Renal cortical epithelial cell (primary cell): ENCODE results near the gene ISLR. TPM values are rescaled to one million over a fixed set of nuclear protein-coding genes. Genes with fewer than 3 reads are reported as not detected.

Experiments
- DNase-seq: peaks from one replicate; pipeline ENCODE4 v3.0.0-alpha.2; 2011; ENCODE audit warnings: low read depth
- total RNA-seq: library from RNA; depleted of rRNA; stranded (reverse); fragments of >200 nt; gene quantifications from 2 replicates; pipeline ENCODE4 v1.2.3, GENCODE V29; 2014

Gene ISLR
- total RNA-seq: 0.30 TPM in 1 of 2 replicates, not detected in the other

- DNase-seq: no peak
Measured at GRCh38 chr15:74173380-74174218, at the start of gene ISLR. TSS of gene ISLR (plus strand) at chr15:74173710. CDS start at chr15:74174859, 1,149 bp downstream.

- DNase-seq: no peak
Measured at GRCh38 chr15:74124196-74124595, 49.3 kb upstream of the ISLR start.

- DNase-seq: no peak
Measured at GRCh38 chr15:74124759-74125158, 48.8 kb upstream of the ISLR start.

GRCh38 chr15:74127255-74127953 lies 46.1 kb upstream of the ISLR start:
- DNase-seq: peak; percentile 25

- DNase-seq: no peak
Measured at GRCh38 chr15:74127954-74128784, 45.3 kb upstream of the ISLR start.

- DNase-seq: no peak
Measured at GRCh38 chr15:74128785-74129585, 44.5 kb upstream of the ISLR start.

- no peak for DNase-seq
Measured at GRCh38 chr15:74129586-74130154, 43.8 kb upstream of the ISLR start.

- no peak for DNase-seq
Measured at GRCh38 chr15:74130155-74130848, 43.2 kb upstream of the ISLR start, which contains the start of gene ISLR2. TSS of gene ISLR2 (plus strand) at chr15:74130586. CDS start at chr15:74132755, 2,169 bp downstream.

- no peak for DNase-seq
Measured at GRCh38 chr15:74130849-74131627, 42.5 kb upstream of the ISLR start.

GRCh38 chr15:74131628-74132413 lies 41.7 kb upstream of the ISLR start:
- DNase-seq: no peak

GRCh38 chr15:74132681-74133651 lies 40.5 kb upstream of the ISLR start:
- DNase-seq: no peak

- DNase-seq: no peak
Measured at GRCh38 chr15:74133694-74134386, 39.7 kb upstream of the ISLR start.

GRCh38 chr15:74134387-74135027 lies 39.0 kb upstream of the ISLR start:
- DNase-seq: peak; percentile 27

- DNase-seq: no peak
Measured at GRCh38 chr15:74135041-74135565, 38.4 kb upstream of the ISLR start.

- no peak for DNase-seq
Measured at GRCh38 chr15:74136540-74136813, 37.0 kb upstream of the ISLR start.

- no peak for DNase-seq
Measured at GRCh38 chr15:74136814-74137536, 36.5 kb upstream of the ISLR start.
